Measurements from ENCODE around the gene HCFC2.

DNA sequence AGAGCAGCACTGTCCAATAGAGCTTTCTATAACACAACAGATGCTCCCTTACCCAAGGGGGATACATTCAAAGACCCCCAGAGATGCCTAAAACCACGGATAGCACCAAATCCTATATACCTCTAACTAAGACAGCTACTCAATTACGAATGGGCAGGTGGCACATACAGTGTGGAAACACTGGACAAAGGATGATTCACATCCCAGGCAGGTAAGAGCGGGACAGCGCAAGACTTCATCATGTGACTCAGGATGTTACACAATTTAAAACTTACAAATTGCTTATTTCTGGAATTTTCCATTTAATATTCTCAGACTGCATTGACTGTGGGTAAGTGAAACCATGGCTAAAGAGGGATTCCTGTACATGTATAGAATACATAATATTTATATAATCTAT lies 5.5 kb upstream of the HCFC2 start:
- TF ChIP-seq CTCF (IDR thresholded peaks at IDR 0.05; ENCODE audit: low read depth, low read length, poor library complexity, severe bottlenecking) (no peak), EZH2phosphoT487 (IDR thresholded peaks at IDR 0.05; ENCODE audit: borderline replicate concordance, low read length) (no peak)

All from DOHH2 (cell line).